RCC 7860 (cell line): ENCODE results near the gene PLCD3.

Experiments
- DNase-seq: peaks from one replicate; pipeline ENCODE4 v3.0.0-alpha.2; 2015; ENCODE audit warnings: low spot score
- FAIRE-seq: peaks from 2 replicates; lab custom pipeline; 2012; peaks lifted over from hg19 to GRCh38; lab: Jason Lieb, UNC

PLCD3 gene, protein sequence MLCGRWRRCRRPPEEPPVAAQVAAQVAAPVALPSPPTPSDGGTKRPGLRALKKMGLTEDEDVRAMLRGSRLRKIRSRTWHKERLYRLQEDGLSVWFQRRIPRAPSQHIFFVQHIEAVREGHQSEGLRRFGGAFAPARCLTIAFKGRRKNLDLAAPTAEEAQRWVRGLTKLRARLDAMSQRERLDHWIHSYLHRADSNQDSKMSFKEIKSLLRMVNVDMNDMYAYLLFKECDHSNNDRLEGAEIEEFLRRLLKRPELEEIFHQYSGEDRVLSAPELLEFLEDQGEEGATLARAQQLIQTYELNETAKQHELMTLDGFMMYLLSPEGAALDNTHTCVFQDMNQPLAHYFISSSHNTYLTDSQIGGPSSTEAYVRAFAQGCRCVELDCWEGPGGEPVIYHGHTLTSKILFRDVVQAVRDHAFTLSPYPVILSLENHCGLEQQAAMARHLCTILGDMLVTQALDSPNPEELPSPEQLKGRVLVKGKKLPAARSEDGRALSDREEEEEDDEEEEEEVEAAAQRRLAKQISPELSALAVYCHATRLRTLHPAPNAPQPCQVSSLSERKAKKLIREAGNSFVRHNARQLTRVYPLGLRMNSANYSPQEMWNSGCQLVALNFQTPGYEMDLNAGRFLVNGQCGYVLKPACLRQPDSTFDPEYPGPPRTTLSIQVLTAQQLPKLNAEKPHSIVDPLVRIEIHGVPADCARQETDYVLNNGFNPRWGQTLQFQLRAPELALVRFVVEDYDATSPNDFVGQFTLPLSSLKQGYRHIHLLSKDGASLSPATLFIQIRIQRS

DNA sequence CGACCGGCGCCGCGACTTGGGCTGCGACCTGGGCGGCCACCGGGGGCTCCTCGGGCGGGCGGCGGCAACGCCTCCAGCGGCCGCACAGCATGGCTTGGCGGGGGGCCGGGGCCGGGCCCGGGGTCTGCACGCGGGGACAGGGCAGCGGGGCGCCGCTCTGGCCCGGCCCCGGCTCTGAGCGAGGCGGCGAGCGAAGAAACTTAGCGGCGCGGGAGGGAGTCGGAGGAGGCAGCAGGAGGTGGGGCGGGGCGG lies at the start of gene PLCD3:
Gene PLCD3, minus strand, starts transcription at position 196 of the 252 bp plus-strand sequence. Its CDS starts 105 bp downstream, at position 91.
- FAIRE-seq, result no peak
- no peak for DNase-seq

GRCh38 chr17:45177563-45177962 lies 45.2 kb upstream of the PLCD3 start:
- FAIRE-seq (no peak), DNase-seq (no peak)

DNA sequence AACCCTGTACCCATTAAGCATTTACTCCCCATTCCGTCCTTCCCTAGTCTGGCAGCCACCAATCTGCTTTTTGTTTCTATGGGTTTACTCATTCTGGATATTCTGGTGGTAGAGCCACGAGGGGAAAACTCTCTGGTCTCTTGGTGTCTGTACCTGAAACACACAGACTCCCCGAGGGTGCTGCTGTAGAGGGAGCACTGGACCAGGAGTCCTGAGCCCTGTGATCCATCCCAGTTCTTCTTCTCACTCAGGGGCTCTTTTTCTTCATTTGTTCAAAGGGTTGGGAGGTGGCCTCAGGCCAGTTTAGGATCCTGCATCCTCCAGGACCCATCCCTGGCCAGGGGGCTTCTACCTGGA lies 43.4 kb upstream of the PLCD3 start:
- DNase-seq (no peak), FAIRE-seq (no peak)

DNA sequence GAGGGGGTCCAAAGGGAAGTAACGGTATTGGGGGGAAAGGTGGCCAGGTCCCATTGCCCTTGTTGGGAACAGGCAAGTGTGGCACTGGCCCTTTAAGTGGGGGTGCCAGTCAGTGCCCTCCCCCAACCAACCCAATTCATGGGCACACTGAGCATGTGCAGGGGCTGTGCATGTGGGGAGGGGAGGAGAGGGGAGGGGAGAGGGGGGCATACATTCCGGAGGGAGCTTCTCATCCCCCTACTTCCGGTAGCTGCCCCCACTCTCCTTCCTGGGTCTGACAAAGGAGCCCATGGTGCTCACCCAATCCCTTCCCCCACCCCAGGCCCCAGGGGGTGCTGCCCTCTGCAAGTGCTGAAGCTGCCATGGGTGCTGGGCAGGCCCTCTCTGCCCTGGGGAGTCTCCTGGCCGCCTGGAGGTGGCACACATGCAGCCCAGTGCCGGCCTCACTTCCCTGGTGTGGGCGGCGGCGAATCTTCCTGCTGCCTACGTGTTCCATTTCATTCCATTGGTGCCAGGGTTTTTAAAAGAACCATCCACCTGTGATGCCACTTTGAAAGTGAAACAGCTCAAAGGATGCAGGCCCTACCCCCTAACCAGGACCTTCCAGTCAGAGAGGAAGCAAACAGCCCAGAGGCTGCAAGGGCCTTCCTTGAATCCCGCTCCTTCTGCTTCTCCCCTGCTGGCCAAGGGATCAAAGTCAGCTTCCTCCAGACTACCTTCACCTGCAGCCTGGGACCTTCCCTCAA lies 40.4 kb upstream of the PLCD3 start:
- FAIRE-seq (peak; percentile 8), DNase-seq (peak; percentile 85)

DNA sequence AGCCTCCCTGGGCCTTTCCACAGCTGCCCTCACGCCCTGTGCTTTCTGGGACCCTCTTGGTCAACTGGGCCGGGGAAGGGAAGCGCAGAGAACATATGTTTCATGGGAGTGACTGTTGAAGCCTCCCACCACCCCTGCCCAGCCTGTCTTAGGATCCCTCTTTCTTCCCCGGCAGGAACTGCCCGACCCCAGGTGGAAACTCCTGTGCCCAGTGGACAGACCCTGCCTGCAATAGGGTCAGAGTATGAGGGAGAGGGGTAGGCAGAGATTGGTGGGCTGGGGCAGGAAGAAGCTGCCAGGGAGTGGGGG lies 39.9 kb upstream of the PLCD3 start:
- DNase-seq, result no peak
- FAIRE-seq, result no peak

GRCh38 chr17:45171338-45172231 lies 39.3 kb upstream of the PLCD3 start:
- DNase-seq (no peak), FAIRE-seq (no peak)

DNA sequence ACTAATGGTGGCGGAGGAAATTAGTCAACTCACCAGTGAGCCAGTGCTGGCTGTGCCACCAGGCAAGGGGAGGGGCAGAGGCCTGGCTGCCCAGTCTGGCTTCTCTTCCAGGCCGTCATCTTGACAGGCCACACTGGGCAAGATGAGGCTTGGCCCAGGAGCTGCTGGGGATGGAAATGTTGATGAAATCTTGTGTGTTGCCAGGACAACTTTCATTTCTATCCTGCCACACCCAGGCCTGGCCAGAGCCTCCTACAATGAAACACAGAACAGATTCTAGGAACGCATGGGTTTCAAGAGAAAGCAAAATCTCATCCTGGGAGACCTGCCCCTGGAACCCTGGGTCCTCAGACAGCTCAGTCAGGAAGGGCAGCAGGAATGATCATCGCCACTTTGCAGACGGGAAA lies 38.6 kb upstream of the PLCD3 start:
- peak; percentile 55 for DNase-seq
- no peak for FAIRE-seq

DNA sequence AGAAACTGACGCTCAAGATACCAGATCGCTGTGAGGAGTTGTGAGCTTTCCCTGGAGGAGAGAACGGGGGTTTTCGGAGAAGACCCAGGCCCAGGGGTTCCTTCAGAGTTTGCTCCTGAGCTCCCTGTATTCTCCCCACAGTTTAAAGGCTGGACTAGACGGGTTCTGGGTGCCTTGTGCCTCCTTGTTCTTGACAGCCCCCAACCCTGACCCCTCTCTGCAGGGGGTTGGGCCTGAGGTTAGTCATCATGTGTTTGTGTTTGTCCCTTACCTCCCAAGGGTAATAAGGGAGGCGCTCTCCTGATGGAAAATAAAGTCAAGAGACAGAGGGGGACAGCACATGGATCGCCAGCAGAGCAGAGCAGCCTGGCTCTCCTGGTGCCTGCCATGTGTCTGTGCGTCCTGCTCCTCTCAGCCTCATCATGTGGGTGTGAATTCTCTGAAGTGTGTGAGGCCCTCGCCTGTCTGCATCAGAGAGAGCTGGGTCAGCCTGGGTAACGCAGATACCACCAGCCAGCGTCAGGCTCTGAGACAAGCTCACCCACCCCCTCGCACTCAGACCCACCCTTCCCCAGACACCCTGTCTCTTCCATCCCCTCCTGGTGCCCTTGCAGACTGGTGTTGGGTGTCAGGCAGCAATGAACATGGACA lies 38.1 kb upstream of the PLCD3 start:
- no peak for DNase-seq
- FAIRE-seq, result no peak

- DNase-seq, result no peak
- FAIRE-seq, result no peak
Measured at GRCh38 chr17:45168991-45169752, 36.9 kb upstream of the PLCD3 start.

GRCh38 chr17:45164734-45165269 lies 32.5 kb upstream of the PLCD3 start:
- DNase-seq, result no peak
- no peak for FAIRE-seq

GRCh38 chr17:45162025-45162687 lies 29.8 kb upstream of the PLCD3 start:
- FAIRE-seq (no peak), DNase-seq (no peak)

- DNase-seq (peak; percentile 99), FAIRE-seq (peak; percentile 92)
Measured at GRCh38 chr17:45161288-45162024, 29.1 kb upstream of the PLCD3 start, which contains the start of gene HEXIM2. Gene HEXIM2 (plus strand): TSS chr17:45161875. CDS start chr17:45162794, 919 bp downstream.

DNA sequence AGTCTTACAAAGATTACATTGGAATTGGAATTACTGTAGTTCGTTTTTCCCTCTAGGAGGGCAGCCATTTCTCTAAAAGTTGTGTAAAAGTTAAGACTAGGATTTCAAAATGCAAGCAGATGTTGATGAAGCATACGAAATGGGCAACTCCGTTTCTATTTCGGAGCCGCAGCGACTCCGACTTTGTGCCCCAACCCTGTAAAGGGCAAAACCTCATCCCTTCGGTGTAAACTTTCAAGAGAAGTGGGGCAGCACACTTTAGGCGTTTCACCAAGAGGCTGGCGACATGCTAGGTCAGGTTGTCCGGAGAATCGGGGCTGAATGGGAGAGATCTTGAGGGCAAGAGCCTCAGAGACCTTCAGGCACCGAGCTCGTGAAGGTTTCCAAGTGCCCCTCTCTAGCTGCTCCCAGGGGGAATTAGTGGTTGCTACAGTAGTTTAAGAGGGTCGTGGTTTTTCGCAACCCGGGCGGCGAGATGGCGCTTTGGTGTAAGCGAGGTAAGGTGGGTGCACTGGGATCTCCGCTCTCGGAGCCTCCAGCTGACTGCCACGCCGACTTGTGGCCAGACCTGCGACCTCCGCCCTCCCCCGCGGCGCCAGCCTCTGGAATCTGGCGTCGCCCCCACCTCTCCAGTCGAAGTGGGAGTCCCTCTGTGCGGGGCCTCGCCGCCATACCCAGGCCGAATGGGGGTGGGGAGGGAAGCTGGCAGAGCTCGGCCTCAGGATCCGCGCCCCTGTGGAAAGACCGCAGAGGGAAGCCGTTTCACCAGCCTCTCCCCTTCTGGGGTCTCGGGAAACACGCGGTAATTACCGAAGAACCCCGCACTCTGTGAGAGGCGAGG lies 28.4 kb upstream of the PLCD3 start:
- no peak for FAIRE-seq
- DNase-seq, result peak; percentile 44

DNA sequence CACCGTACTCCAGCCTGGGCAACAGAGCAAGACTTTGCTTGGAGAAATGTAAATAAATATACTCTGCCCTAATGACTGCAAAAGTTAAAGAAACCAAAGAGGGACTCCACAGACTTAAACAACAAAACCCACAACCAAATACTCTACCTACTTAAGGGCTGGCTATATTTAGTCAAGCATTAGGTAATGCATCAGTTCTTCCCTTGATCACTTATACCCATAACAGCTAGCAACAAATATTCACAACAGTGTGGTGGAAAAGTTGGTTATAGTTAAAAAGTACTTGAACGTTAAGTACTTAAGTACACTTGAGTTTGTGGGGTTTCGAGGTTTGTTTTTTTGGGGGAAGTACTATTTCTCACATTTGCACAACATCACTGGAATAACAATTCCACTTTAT lies 23.9 kb upstream of the PLCD3 start:
- FAIRE-seq (no peak), DNase-seq (no peak)

GRCh38 chr17:45155483-45155882 lies 23.2 kb upstream of the PLCD3 start:
- FAIRE-seq, result no peak
- no peak for DNase-seq

GRCh38 chr17:45155029-45155428 lies 22.7 kb upstream of the PLCD3 start:
- no peak for FAIRE-seq
- no peak for DNase-seq
